Measurements from ENCODE around the gene MADD. TPM values are rescaled to one million over a fixed set of nuclear protein-coding genes. Genes with fewer than 3 reads are reported as not detected.

MADD gene
- total RNA-seq, 2 experiments from 2014 or later, result 58.2 to 62.1 TPM

GRCh38 chr11:47267876-47268275, 2.1 kb upstream of the MADD start:
- Mint-ChIP-seq H3K9me3 (no peaks in the 10 kb centered on the region), H3K27me3 (no peaks in the 10 kb centered on the region), H3K4me3 (peak overlapping the region; percentile 35), H3K4me1 (ENCODE audit: low read depth) (peaks cover 42% of the 10 kb centered on the region), H3K36me3 (peaks cover 4% of the 10 kb centered on the region), H3K27ac (peak overlapping the region; percentile 99)
- POLR2A ChIA-PET, result interaction anchor here (0.9 kb wide), 1 partner anchor 51 kb away, joined by 3 read pairs; no protein-coding TSS in a partner anchor
- intact Hi-C loops (cut with micrococcal nuclease), result no loop called here
- CTCF ChIA-PET, result interaction anchor here (1.1 to 2.7 kb wide), 4 partner anchors 9 to 90 kb away, joined by 3 to 10 read pairs (median 8); partner anchors contain the start of genes ACP2 and DDB2
- DNase-seq, result no peak

- CTCF ChIA-PET, result interaction anchor here (1.1 to 2.7 kb wide), 4 partner anchors 9 to 91 kb away, joined by 3 to 10 read pairs (median 8); partner anchors contain the start of genes ACP2 and DDB2
- peaks cover 44% of the 10 kb centered on the region for H3K4me1 Mint-ChIP-seq (ENCODE audit: low read depth)
Measured at GRCh38 chr11:47268448-47269001, 1.4 kb upstream of the MADD start.

GRCh38 chr11:47269002-47269828, 718 bp upstream of the MADD start:
- H3K4me1 Mint-ChIP-seq (ENCODE audit: low read depth), result peaks cover 44% of the 10 kb centered on the region
- H3K4me3 Mint-ChIP-seq, result peak overlapping the region; percentile 84
- no peaks in the 10 kb centered on the region for H3K27me3 Mint-ChIP-seq
- no peaks in the 10 kb centered on the region for H3K9me3 Mint-ChIP-seq
- intact Hi-C loops (cut with micrococcal nuclease), result loop anchor here (1.0 kb wide), 5 partner anchors 21 to 157 kb away; partner anchors contain the start of genes ACP2, DDB2, PSMC3 and SLC39A13
- DNase-seq, result peak; percentile 90
- CTCF ChIA-PET, result interaction anchor here (1.4 to 2.7 kb wide), 2 partner anchors 10 to 20 kb away, joined by 10 read pairs; partner anchors contain the start of gene ACP2
- POLR2A ChIA-PET, result interaction anchor here (0.9 to 2.6 kb wide), 3 partner anchors 53 to 54 kb away, joined by 3 to 20 read pairs (median 4); partner anchors contain the start of gene DDB2
- peaks cover 4% of the 10 kb centered on the region for H3K36me3 Mint-ChIP-seq
- H3K27ac Mint-ChIP-seq, result peak overlapping the region; percentile 99

More at GRCh38 chr11:47268448-47269001, 1.4 kb upstream of the MADD start:
- no peak for DNase-seq
- H3K9me3 Mint-ChIP-seq, result no peaks in the 10 kb centered on the region
- H3K4me3 Mint-ChIP-seq, result peak overlapping the region; percentile 84
- POLR2A ChIA-PET, result interaction anchor here (0.9 kb wide), 2 partner anchors 52 to 53 kb away, joined by 3 to 4 read pairs; partner anchors contain the start of gene DDB2
- intact Hi-C loops (cut with micrococcal nuclease), result loop anchor here (1.0 kb wide), 5 partner anchors 20 to 158 kb away; partner anchors contain the start of genes ACP2, DDB2, PSMC3 and SLC39A13
- H3K36me3 Mint-ChIP-seq, result peaks cover 4% of the 10 kb centered on the region
- H3K27me3 Mint-ChIP-seq, result no peaks in the 10 kb centered on the region
- peak overlapping the region; percentile 99 for H3K27ac Mint-ChIP-seq

GRCh38 chr11:47270331-47271271, 668 bp downstream of the MADD start:
- Mint-ChIP-seq H3K9me3 (no peaks in the 10 kb centered on the region), H3K4me1 (ENCODE audit: low read depth) (peaks cover 39% of the 10 kb centered on the region), H3K36me3 (peaks cover 5% of the 10 kb centered on the region), H3K27me3 (no peaks in the 10 kb centered on the region), H3K27ac (peak overlapping the region; percentile 84), H3K4me3 (peak overlapping the region; percentile 81)
- CTCF ChIA-PET, result interaction anchor here (0.5 to 3.0 kb wide), 15 partner anchors 10 to 183 kb away, joined by 3 to 15 read pairs (median 3); partner anchors contain the start of gene ACP2
- POLR2A ChIA-PET, result interaction anchor here (0.6 to 2.6 kb wide), 5 partner anchors 10 to 96 kb away, joined by 4 to 20 read pairs (median 7); partner anchors contain the start of genes ACP2 and DDB2
- intact Hi-C loops (cut with micrococcal nuclease), result no loop called here
- DNase-seq, result peak; percentile 60

- DNase-seq, result no peak
- intact Hi-C loops (cut with micrococcal nuclease), result no loop called here
- H3K27ac Mint-ChIP-seq, result peak overlapping the region; percentile 84
- peaks cover 13% of the 10 kb centered on the region for H3K36me3 Mint-ChIP-seq
- H3K4me1 Mint-ChIP-seq (ENCODE audit: low read depth), result peaks cover 39% of the 10 kb centered on the region
- POLR2A ChIA-PET, result interaction anchor here (0.6 to 2.6 kb wide), 6 partner anchors 10 to 95 kb away, joined by 3 to 20 read pairs (median 6); partner anchors contain the start of genes ACP2 and DDB2
- peak overlapping the region; percentile 81 for H3K4me3 Mint-ChIP-seq
- H3K9me3 Mint-ChIP-seq, result no peaks in the 10 kb centered on the region
- no peaks in the 10 kb centered on the region for H3K27me3 Mint-ChIP-seq
- CTCF ChIA-PET, result interaction anchor here (0.5 to 3.0 kb wide), 13 partner anchors 10 to 141 kb away, joined by 3 to 15 read pairs (median 3); partner anchors contain the start of gene ACP2
Measured at GRCh38 chr11:47271328-47271727, 1.4 kb downstream of the MADD start.

- H3K36me3 Mint-ChIP-seq, result peaks cover 19% of the 10 kb centered on the region
- peaks cover 39% of the 10 kb centered on the region for H3K4me1 Mint-ChIP-seq (ENCODE audit: low read depth)
- H3K27me3 Mint-ChIP-seq, result no peaks in the 10 kb centered on the region
- intact Hi-C loops (cut with micrococcal nuclease), result no loop called here
- ChIA-PET CTCF (interaction anchor here (0.9 to 3.0 kb wide), 5 partner anchors 12 to 140 kb away, joined by 3 to 15 read pairs (median 4); partner anchors contain the start of gene ACP2), POLR2A (interaction anchor here (0.7 to 2.6 kb wide), 5 partner anchors 23 to 57 kb away, joined by 3 to 20 read pairs (median 7); partner anchors contain the start of genes ACP2 and DDB2)
- no peaks in the 10 kb centered on the region for H3K9me3 Mint-ChIP-seq
- H3K27ac Mint-ChIP-seq, result no peak overlapping the region
- H3K4me3 Mint-ChIP-seq, result no peak overlapping the region
- DNase-seq, result no peak
Measured at GRCh38 chr11:47271961-47272661, 2.2 kb downstream of the MADD start.

GRCh38 chr11:47272706-47273105, 2.8 kb downstream of the MADD start:
- Mint-ChIP-seq H3K4me1 (ENCODE audit: low read depth) (peaks cover 39% of the 10 kb centered on the region), H3K27me3 (no peaks in the 10 kb centered on the region), H3K9me3 (no peaks in the 10 kb centered on the region), H3K27ac (peak overlapping the region; percentile 15), H3K36me3 (peaks cover 19% of the 10 kb centered on the region), H3K4me3 (no peak overlapping the region)
- DNase-seq, result no peak
- intact Hi-C loops (cut with micrococcal nuclease), result no loop called here
- ChIA-PET CTCF (interaction anchor here (0.9 to 3.0 kb wide), 5 partner anchors 13 to 139 kb away, joined by 3 to 15 read pairs (median 4); partner anchors contain the start of gene ACP2), POLR2A (interaction anchor here (1.3 to 1.7 kb wide), 2 partner anchors 24 to 58 kb away, joined by 3 to 7 read pairs; partner anchors contain the start of genes ACP2 and DDB2)

GRCh38 chr11:47274495-47275235, 4.7 kb downstream of the MADD start:
- no peak for DNase-seq
- CTCF ChIA-PET, result interaction anchor here (0.5 to 2.1 kb wide), 2 partner anchors 15 to 151 kb away, joined by 3 to 5 read pairs; no protein-coding TSS in a partner anchor
- POLR2A ChIA-PET, result no interaction called here
- Mint-ChIP-seq H3K4me3 (no peak overlapping the region), H3K27me3 (no peaks in the 10 kb centered on the region), H3K36me3 (peaks cover 24% of the 10 kb centered on the region), H3K4me1 (ENCODE audit: low read depth) (peaks cover 23% of the 10 kb centered on the region), H3K9me3 (no peaks in the 10 kb centered on the region), H3K27ac (no peak overlapping the region)
- intact Hi-C loops (cut with micrococcal nuclease), result no loop called here

GRCh38 chr11:47276923-47277322, 7.0 kb downstream of the MADD start:
- H3K9me3 Mint-ChIP-seq, result no peaks in the 10 kb centered on the region
- peaks cover 10% of the 10 kb centered on the region for H3K4me1 Mint-ChIP-seq (ENCODE audit: low read depth)
- CTCF ChIA-PET, result no interaction called here
- no peak for DNase-seq
- intact Hi-C loops (cut with micrococcal nuclease), result no loop called here
- no peak overlapping the region for H3K4me3 Mint-ChIP-seq
- H3K27ac Mint-ChIP-seq, result no peak overlapping the region
- H3K27me3 Mint-ChIP-seq, result no peaks in the 10 kb centered on the region
- POLR2A ChIA-PET, result no interaction called here
- H3K36me3 Mint-ChIP-seq, result peaks cover 30% of the 10 kb centered on the region

GRCh38 chr11:47278058-47278457, 8.1 kb downstream of the MADD start:
- intact Hi-C loops (cut with micrococcal nuclease), result no loop called here

More at GRCh38 chr11:47278058-47278457, 8.1 kb downstream of the MADD start:
- POLR2A ChIA-PET, result no interaction called here
- H3K9me3 Mint-ChIP-seq, result no peaks in the 10 kb centered on the region
- no peaks in the 10 kb centered on the region for H3K27me3 Mint-ChIP-seq
- no peak for DNase-seq
- CTCF ChIA-PET, result no interaction called here
- H3K36me3 Mint-ChIP-seq, result peaks cover 36% of the 10 kb centered on the region
- peaks cover under 1% of the 10 kb centered on the region for H3K4me1 Mint-ChIP-seq (ENCODE audit: low read depth)
- H3K4me3 Mint-ChIP-seq, result no peak overlapping the region
- peak overlapping the region; percentile 30 for H3K27ac Mint-ChIP-seq

Data from activated CD4-positive, alpha-beta memory T cell treated with anti-CD3 and anti-CD28 coated beads for 36 hours (primary cell).